Testis (tissue), 2 donors: Measurements from ENCODE around the gene CEP290.

ENCODE experiments used
- POLR2A ChIP-seq: fragments of 450-650 bp; IDR thresholded peaks from one replicate; pipeline ENCODE4 v1.6.1; 2017; ENCODE audit warnings: antibody characterized with exemption, mild to moderate bottlenecking, moderate library complexity
- TF ChIP-seq, protein P1 (sequence below), 3 experiments: fragments of 450-650 bp in 2 of 3; fragments of 200-600 bp in 1 of 3; sonication (generic) in 1 of 3; IDR thresholded peaks; one replicate each; pipeline ENCODE4 v1.5.1; 2016 to 2019; ENCODE audit warnings: antibody characterized with exemption in 3 of 3, mild to moderate bottlenecking in 2 of 3, moderate library complexity in 1 of 3

DNA sequence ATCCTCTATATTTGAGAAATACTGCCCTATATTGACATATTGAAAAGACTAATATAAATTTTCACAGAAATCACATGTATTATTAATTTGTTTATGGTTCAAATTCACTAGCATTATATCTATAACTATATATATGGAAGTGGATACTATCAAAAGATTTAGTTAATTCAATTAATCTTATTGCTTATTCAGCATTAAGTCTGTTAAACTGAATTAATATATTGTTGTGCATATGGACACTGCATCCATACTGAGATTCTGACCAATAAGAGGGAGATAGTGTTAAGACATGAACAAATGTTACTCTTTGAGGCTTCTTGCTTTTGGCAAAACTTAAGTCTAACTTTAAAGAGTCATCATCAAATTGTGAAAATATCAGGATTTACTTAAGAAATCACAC is 60.6 kb downstream of the CEP290 start:
- TF ChIP-seq, protein P1, sequence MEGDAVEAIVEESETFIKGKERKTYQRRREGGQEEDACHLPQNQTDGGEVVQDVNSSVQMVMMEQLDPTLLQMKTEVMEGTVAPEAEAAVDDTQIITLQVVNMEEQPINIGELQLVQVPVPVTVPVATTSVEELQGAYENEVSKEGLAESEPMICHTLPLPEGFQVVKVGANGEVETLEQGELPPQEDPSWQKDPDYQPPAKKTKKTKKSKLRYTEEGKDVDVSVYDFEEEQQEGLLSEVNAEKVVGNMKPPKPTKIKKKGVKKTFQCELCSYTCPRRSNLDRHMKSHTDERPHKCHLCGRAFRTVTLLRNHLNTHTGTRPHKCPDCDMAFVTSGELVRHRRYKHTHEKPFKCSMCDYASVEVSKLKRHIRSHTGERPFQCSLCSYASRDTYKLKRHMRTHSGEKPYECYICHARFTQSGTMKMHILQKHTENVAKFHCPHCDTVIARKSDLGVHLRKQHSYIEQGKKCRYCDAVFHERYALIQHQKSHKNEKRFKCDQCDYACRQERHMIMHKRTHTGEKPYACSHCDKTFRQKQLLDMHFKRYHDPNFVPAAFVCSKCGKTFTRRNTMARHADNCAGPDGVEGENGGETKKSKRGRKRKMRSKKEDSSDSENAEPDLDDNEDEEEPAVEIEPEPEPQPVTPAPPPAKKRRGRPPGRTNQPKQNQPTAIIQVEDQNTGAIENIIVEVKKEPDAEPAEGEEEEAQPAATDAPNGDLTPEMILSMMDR (IDR thresholded peaks at IDR 0.05) = no peak
- no peak for TF ChIP-seq POLR2A
